HG03521 (cell line): ENCODE measurements around the gene SATB2.

ENCODE experiments used
- ATAC-seq: cut with Tn5 transposase; IDR thresholded peaks from one replicate; pipeline ENCODE4 v1.9.1; 2021; ENCODE audit warnings: mild to moderate bottlenecking, moderate library complexity; ENCODE audit not compliant: unreplicated experiment

Gene SATB2

DNA sequence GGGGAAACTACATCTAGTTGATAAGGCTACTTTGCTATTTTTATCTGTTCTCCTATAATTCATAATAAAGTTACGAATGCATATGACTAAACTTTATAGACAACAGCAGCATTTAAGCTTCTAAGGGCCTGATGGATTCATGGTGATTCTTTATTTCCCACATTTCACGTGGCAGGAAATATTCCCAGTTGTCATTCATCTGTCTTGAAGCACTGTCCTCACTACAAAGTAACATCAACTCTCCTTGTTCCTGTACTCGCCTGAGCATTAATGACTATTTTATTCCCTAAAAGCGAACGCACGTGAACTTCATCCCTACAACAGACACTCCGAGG is 2.6 kb downstream of the SATB2 start:
- no peak for ATAC-seq

DNA sequence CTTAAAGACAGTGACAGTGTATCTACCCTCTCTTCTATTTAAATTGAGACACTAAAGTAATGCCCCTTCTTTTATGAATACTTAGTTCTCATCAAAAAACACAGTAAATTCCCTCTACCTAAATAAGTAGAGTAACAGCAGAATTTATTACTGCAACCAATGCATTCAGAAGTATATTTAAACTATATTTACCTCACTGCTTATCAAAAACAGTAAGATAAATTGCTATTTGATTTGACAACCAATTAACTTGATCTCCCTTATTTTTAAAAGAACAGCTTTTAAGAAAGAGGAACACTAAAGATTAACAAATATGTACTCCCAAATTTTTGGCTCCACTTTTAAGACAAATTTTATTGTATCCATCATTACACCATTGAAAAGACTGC is 4.8 kb downstream of the SATB2 start:
- ATAC-seq: no peak

DNA sequence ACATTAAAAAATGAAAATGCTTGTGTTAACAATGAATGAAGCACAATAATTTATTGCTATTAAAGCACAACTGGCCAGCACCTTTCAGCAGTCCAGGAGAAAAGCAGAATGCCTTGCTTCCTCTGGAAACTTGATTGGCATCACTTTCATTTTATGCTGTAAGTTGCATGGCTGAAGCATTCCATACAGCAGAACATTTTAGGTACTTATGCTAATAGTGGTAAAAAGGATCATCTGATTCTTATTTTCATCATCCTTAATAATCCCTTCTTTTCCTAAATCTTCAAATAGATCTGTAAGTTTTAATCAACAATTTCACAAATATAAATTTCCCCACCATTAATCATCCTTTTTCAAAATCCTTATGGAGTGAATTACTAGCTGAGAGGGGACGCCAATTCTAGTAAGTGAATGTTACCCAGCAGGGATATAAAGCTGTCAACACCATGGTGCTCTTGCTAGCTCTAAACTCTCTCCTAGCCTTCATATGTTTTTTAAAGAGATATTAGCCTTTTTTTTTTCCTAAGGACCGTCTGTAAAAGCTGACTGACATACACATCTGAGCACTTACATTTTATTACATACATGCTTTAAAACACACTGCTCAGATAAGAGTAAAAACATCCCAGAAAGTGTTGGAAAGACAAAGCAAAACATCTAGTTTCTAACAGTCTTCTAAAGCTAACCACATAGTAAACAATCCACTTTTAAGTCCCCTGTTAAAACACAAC is 5.3 kb downstream of the SATB2 start:
- no peak for ATAC-seq

DNA sequence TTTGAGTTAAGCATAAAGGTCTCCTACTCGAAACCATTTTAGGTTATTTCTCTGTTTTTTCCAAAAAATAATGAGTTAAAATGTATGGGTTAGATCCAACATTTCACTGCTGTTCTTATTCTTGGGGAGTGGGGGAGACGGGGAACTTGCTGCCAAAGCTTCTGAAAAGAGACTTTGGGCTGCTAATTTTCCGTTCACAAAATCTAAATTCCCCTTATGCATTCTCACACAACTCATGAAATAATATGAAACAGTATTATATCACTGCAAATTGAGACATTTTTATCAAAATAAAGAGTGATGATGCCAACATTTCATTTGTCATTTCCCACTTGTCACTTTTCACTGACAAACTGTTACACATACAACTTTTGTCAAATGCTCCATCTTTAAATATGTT is 7.8 kb downstream of the SATB2 start:
- ATAC-seq: no peak

DNA sequence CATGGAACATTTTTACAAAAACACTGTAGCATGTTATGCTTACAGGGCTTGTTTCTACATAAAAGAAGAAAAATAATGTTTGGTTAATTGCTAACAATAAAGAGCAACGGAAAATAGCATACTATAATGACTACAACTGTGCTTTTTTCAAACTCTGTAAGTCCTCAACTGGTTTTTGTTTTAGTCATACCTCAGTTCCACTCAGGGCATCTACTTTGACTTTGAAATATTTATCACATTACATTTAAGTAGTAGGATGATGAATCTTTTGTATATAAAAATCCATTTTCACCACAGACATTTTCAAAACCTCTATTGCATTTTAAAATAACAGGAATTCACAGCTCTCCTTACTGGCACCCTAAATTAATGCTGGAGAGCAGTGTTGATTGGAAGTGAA is 8.3 kb downstream of the SATB2 start:
- ATAC-seq: no peak

DNA sequence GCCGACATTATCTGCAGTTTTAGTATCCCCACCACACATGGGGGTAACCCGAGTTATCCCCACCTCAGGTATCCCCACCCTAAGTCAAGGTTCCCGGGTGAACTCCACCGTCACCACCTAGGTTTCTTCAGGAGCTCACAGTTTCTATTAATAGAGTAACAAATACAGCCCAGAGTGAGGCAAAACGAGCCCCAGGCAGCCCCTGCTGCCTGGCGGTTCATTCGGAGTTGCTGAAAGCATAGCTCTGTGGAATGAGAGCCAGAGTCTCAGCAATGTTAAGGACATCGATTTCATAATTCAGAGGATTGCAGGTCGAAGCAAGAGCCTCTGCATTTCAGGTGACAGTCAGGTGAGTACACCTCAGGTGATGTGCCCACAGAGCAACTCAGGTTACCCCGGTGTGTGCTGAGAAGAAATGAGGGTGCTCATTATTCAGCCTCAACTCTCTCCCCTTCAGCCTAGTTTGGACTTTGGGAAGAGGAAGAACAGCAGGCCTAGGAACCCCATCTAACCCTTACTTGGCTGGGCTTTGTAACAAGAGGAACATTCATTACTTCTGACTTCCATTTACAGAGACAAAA is 10.7 kb downstream of the SATB2 start:
- no peak for ATAC-seq

DNA sequence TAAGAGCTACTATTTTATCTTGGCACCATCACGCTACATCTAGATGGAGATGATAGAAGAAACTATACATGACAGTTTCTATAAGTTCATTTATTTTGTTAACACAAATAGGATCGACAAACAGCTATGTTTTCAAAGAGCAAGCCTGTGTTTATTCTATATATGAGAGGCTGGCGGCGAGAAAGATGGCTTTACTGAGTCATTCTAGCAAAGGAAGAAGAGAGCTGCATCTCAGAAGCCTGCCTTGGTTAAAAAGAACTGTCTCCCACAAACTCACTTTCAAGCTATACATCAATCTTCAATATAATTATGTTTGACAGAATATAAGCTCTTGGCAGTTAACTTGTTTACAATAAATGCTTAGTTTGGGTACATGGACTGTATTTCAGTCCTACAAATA is 13.0 kb downstream of the SATB2 start:
- ATAC-seq: no peak

DNA sequence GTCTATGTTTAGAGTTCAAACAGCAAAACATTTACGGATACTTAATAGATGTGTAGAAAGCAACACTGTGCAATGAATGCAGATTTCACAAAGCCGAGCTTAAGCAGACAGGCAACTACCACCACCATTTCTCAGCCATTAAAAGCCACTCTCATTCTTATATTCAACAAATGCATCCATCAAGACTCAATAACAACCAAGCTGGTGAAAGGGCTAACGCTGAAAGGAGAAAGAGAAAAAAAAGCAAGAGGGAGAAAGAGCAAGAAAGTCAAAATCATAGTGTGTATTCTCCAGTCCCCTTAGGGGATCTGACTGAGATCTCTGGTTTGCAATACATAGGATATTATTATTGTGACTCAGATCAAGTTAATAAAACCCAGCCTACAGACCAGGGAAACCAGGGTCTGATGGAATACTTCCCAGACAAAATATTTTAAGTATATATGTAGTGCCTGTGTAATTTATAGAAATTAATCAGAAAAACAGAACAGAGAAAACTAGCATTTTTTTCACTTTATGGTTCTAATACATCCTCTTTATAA is 14.1 kb downstream of the SATB2 start:
- ATAC-seq: no peak

DNA sequence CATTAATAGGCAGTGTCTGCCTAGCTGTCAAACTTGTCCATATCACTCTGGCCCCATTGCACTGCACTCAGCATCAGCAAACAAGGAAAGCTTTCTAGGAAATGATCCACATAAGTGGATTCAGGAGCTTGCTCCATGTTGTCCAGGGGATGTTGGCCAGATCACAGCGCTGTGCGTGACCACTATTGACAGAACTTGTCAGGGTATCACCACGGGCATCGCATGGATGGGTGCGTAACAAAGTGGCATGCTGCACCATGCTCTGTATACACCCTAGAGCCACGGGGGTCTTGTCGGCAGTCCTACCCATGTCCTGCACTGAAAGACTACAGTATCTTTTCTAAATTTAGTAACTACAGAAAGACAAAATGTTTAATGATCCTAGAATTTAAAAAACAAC is 15.6 kb downstream of the SATB2 start:
- no peak for ATAC-seq

DNA sequence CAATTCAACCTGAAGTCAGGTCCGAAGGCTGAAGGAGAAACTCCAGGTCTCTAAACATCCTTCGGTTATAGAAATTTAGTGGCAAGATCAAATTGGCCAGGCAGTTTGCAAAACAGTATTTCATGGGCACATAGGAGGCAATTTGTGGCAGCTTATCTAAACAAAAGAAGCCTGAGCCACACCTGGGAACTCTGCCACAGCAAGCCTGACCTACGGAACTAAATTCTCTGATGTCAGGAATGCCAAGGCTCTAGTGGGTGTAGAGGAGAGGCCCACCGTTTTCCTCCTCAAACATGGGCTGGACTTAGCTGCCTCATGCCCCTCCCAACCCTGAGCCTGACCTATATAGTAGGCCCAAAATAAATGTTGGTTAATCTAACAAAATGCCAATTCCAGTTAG is 16.0 kb downstream of the SATB2 start:
- no peak for ATAC-seq

DNA sequence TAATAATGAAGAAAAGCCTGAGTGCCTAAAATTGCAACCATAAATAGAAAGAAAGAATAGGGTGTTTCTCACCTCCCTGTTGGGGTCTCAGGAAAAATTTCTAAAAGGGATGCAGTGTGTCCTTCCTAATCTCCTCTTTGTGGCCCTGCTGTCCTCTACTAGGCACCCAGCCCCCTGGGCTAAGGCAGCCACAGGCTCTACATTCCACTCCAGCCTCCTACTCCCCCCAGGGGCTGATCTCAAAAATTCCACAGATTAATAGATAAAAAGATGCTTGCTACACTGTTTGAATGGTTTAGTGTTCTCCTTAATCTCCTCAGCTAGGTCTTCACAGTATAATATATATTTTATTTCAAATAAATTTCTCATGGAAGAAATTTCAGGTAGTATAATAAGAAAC is 17.6 kb downstream of the SATB2 start:
- ATAC-seq: no peak

DNA sequence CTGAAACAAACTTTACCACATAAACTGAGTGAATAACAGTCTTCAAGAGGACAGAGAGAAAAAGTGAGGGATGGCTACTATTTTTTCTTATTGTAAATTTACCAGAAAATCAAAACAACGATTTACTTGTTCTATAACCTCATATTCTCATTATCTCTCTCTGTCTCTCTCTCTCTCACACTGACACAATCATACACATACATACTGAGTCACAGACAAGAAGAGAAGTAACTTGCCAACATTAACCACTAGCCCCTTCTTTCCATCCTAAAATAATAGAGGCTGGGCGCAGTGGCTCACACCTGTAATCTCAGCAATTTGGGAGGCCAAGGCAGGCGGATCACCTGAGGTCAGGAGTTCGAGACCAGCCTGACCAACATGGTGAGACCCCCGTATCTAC is 18.2 kb downstream of the SATB2 start:
- no peak for ATAC-seq

DNA sequence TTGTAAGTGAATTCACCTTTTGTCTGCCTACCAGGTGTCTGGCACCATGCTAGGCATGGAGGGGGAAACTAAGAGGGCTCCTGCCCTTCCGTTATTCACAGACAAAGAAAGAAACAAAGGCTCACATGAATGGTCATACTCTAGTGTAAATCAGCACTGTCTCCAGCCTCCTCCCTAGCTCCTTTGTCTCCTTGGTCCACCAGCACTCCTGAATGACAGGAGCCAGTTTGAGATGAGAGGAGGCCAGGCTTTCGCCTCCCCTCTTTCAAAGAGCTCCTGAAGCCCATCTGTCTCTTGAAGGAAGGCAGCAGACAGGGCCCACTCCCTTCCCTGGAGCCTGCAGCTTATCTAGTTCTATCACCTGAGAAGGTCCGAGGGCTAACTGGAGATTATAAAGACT is 18.7 kb downstream of the SATB2 start:
- ATAC-seq: no peak

DNA sequence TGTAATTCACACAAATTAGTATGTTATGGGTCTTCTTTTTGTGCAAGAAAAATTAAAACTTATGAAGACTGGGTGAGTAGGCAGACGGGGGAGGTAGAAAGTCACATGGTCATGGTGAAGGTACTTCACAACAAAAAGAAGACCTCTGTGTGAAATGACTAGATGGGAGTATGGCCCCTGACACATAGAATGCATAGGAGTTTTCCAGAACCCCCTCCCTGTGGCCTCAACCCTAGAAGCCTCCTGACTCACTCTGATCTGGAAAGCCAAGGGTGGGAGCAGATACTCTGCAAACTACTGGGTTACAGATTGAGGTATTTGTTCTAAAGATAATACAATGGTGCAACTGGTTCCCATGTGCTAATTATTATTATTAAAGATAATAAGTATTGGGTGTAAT is 23.2 kb downstream of the SATB2 start:
- no peak for ATAC-seq

DNA sequence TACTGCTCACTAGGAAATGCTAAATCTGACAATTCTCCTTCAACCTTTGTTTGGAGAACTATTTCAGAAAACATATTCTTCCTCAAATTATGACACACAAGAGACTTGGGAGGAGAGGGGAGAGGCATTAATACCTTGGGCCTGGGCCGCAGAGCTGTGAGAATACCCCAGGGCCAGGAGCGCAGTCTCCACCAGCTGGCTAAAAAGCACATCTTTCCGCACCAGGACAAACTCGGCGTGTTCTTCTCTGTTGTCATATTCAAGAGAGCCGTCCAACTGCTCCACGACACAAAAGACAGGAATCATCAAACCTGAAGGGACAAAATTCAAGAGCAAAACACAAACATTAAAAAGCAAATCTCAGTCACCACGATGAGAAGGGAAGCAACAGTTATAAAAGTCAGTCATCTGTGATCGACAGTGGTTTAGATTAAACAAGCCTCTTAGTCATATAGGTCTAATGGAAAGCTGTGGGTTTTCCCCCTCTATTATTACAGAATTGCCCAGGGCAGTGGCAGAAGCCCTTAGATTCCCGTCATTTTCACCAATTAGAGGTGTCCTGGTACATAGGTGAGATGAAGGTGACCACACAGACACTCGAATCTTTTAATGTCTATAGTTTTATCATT is 24.4 kb downstream of the SATB2 start:
- no peak for ATAC-seq

DNA sequence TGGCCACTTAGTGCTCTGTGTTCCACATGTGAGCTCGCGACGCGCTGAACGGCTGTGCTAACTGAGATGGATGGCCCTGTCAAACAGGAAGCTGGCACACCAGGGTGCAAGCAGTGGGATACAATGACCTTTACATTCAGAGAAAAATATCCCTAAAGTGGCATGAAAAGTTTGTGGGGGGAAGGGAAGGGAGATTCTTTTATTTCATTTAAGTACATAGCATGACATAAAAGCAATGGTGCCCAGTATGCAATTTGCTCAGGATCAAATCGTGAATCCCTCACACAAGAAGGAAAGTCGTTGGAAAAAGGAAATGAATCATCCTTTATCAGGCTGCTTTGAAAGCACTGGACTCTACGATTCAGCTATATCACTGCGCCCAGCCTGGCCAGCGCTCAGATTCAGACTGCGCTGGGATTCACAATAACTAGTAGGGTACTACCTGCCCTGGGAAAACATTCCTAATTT is 26.0 kb downstream of the SATB2 start:
- ATAC-seq: no peak

DNA sequence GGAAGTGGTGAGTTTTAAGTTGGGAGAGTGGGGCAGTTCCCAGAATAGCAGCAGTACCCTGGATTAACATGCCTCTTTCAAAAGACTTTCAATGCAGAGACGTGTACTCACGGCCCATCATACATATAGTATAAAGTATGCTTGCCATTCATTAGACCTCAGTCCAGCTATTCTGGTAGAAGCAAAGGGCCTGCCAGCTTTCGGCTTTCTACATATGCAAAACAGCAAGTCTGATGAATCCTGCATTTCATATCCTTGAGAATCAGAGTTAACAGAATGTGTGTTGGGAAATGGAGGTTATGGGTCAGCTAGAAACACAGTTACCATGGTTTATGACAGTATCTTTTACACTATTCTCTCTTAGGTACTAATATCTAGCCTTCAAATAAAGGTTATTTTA is 27.5 kb downstream of the SATB2 start:
- no peak for ATAC-seq

DNA sequence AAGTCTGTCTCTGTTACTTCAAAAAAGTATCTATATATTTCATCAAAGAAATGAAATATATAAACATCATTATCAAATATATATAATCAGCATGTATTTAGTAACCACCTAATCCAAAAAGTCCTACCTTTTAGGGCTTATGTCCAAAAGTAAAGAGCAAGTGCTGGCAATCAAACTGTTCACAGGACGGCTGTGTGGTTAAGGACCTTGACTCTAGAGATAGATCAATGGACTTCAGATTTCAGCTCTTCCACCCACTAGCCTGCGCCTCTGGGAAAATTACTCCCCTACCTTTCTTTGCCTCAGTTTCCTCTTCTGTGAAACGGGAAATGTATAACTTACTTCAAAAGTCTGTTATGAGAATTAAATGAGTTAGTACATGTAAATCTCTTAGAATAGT is 29.4 kb downstream of the SATB2 start:
- ATAC-seq: no peak

DNA sequence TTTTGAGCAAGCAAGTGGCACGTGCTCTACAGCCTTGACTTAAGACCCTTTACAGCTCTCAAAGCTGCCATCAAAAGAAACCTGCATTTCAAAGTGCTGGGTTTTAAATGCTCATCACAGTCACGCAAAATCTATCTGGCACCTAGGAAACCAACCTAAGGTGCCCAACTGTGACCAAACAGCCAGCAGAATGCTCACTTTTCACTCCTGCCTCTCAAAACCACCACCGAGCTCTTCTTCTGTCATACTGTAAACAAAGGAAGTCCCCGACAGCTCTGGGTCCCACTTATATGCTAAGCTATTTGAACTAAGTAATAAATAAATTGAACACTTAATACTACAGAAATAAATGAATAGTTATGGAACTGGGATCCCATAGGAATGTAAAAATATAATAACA is 33.6 kb downstream of the SATB2 start:
- no peak for ATAC-seq

DNA sequence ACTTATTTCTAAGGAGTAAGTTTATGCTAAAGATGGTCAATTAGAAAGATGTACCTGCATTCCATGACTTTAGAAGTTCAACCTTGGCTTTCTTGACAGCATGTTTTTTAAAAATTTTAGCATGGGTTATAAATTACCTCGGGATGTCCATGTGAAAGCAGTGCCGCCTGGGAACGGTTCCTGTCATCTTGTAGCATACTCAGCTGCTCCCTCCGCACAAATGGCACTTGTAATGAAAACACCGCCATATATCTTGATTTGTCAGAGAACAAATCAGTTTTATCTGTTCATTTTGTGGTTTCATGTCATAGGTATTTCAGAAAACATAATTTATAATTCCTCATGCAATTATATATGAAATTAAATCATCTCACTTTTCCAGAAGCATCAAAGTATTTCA is 38.3 kb downstream of the SATB2 start:
- no peak for ATAC-seq

DNA sequence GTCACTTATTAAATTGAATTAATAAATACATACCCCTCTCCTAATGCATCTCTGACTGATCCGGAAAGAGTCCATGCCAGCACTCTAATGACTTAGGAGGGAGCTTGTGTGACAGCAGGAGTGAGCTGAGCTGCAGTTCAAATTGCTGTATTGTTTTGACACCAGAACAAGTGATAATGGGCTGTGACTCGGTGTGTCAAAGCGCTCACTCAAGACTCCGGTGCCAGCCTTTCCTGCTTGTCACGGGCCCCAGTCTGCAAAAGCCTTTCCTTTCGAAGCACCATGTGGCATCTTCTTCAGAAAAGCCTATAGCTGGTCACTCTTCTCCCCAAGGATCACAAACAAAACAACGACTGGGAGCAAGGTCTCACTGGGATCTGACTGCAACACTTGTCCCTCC is 43.3 kb downstream of the SATB2 start:
- ATAC-seq: no peak

DNA sequence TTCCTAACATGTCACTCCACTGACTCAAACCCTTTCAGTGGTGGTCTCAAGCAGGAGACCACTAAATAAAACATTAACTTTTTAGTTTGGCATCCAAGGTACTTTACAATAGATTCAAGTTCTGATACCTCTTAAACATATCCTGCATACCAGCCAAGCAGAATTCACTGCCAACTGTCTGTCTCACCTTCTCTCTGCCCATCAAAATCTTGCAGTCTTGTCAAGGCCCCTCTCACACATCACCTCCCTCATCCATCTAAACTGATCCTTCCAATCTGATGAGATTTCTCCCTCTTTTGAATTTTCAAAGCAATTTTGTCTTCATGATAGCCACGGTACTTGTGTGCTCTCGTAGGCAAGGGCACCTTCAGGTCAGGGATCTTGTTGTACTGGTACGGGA is 43.7 kb downstream of the SATB2 start:
- ATAC-seq: no peak
